Right lung (tissue), 10 donors: ENCODE measurements around the gene TMEM186. TPM values are rescaled to one million over a fixed set of nuclear protein-coding genes. Genes with fewer than 3 reads are reported as not detected.
A peak's percentile ranks its signal among the peaks of the same experiment; 100 is the strongest.
"Not testable (repeated sequence)": the region's sequence is repeated elsewhere in the genome, so short reads cannot be mapped to it uniquely, and the experiment has no call there.

Source experiments
- DNase-seq, 2 donors: peaks; one replicate each; pipeline ENCODE4 v3.0.0-alpha.2; 2013
- long read RNA-seq, 8 donors: transcript quantifications; one replicate each; lab custom pipeline, GENCODE V29; 2026
- polyA plus RNA-seq, 5 donors: library from polyadenylated mRNA; unstranded; fragments of 120-200 nt; gene quantifications; one replicate each; pipeline versions ENCODE4 v1.2.1 to v1.2.3, GENCODE V29; 2013; ENCODE audit warnings: inconsistent platforms in 1 of 5, low replicate concordance in 1 of 5; ENCODE audit not compliant: insufficient read length in 5 of 5, insufficient read depth in 1 of 5

The TMEM186 gene
- polyA plus RNA-seq: 10 to 100 TPM; 11.6 to 14.0 (median 12.7) TPM
- long read RNA-seq, donor 1, transcript TMEM186-201 (2 exons, 1,448 nt): major isoform, 9 of 125 reads
- long read RNA-seq, donor 1, partial matches to known transcripts: 116 of 125 reads
- long read RNA-seq, donor 1, other reads (novel, unspliced or antisense): 0 of 125 reads
- long read RNA-seq, donor 2, partial matches to known transcripts: 0 of 2 reads
- long read RNA-seq, donor 2, other reads (novel, unspliced or antisense): 0 of 2 reads
- long read RNA-seq, donor 3, partial matches to known transcripts: 5 of 9 reads
- long read RNA-seq, donor 3, other reads (novel, unspliced or antisense): 0 of 9 reads
- long read RNA-seq, donor 4, partial matches to known transcripts: 0 of 2 reads
- long read RNA-seq, donor 4, other reads (novel, unspliced or antisense): 0 of 2 reads
- long read RNA-seq, donor 5, transcript TMEM186-201 (2 exons, 1,448 nt): major isoform, 5 of 10 reads
- long read RNA-seq, donor 5, partial matches to known transcripts: 5 of 10 reads
- long read RNA-seq, donor 5, other reads (novel, unspliced or antisense): 0 of 10 reads
- long read RNA-seq, donor 6, partial matches to known transcripts: 0 of 1 reads
- long read RNA-seq, donor 6, other reads (novel, unspliced or antisense): 0 of 1 reads
- long read RNA-seq, donor 7, partial matches to known transcripts: 0 of 2 reads
- long read RNA-seq, donor 7, other reads (novel, unspliced or antisense): 0 of 2 reads
- long read RNA-seq, donor 8, partial matches to known transcripts: 0 of 4 reads
- long read RNA-seq, donor 8, other reads (novel, unspliced or antisense): 0 of 4 reads

GRCh38 chr16:8797364-8798173, at the start of gene TMEM186, which contains the start of gene PMM2:
TMEM186 (minus strand) TSS chr16:8797639; CDS start chr16:8797614, 25 bp downstream.
PMM2 (plus strand) TSS chr16:8797839; CDS start chr16:8797883, 44 bp downstream.
- peak; percentile 92 for DNase-seq

- no peak for DNase-seq
Measured at GRCh38 chr16:8847145-8847544, 49.7 kb upstream of the TMEM186 start.

- DNase-seq: no peak
Measured at GRCh38 chr16:8846401-8846932, 49.0 kb upstream of the TMEM186 start.

- DNase-seq: no peak
Measured at GRCh38 chr16:8845699-8846298, 48.4 kb upstream of the TMEM186 start.

- DNase-seq: not testable (repeated sequence)
Measured at GRCh38 chr16:8843296-8843695, 45.9 kb upstream of the TMEM186 start.

- DNase-seq: not testable (repeated sequence)
Measured at GRCh38 chr16:8842016-8842415, 44.6 kb upstream of the TMEM186 start.

GRCh38 chr16:8837594-8837993, 40.2 kb upstream of the TMEM186 start:
- not testable (repeated sequence) for DNase-seq

- DNase-seq: not testable (repeated sequence)
Measured at GRCh38 chr16:8836797-8837196, 39.4 kb upstream of the TMEM186 start.

- DNase-seq: no peak
Measured at GRCh38 chr16:8832717-8833105, 35.3 kb upstream of the TMEM186 start.

GRCh38 chr16:8831871-8832716, 34.7 kb upstream of the TMEM186 start:
- no peak for DNase-seq

GRCh38 chr16:8831450-8831849, 34.0 kb upstream of the TMEM186 start:
- no peak for DNase-seq

- DNase-seq: no peak
Measured at GRCh38 chr16:8828541-8829165, 31.2 kb upstream of the TMEM186 start.

GRCh38 chr16:8826278-8826879, 28.9 kb upstream of the TMEM186 start:
- no peak for DNase-seq

- no peak for DNase-seq
Measured at GRCh38 chr16:8822403-8822802, 25.0 kb upstream of the TMEM186 start.

GRCh38 chr16:8819411-8820034, 22.1 kb upstream of the TMEM186 start:
- no peak for DNase-seq

GRCh38 chr16:8818504-8819270, 21.2 kb upstream of the TMEM186 start:
- peak; percentile 17 to 20 for DNase-seq

GRCh38 chr16:8816967-8817655, 19.7 kb upstream of the TMEM186 start:
- no peak for DNase-seq
